Measurements from ENCODE around the gene SUMF1.

Gene SUMF1

DNA sequence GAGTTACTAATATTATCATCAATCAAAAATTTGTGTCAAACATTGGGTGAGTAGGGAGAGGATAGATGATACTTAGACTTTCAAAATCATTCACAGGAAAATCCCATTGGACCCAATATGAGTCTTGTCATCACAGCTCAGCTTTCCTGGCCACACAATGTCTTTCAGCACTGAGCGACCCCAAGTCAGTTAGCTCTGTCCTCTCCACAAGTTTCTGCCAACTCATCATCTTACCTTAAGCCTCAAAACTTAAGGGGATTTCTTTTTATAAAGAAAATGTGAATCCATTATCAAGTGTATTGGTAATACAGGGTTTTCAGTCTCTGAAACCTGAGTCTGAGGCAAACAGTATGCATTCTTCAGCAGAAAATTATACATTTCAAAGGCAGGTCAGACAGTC is 55.8 kb downstream of the SUMF1 start:
- DNase-seq = no peak

DNA sequence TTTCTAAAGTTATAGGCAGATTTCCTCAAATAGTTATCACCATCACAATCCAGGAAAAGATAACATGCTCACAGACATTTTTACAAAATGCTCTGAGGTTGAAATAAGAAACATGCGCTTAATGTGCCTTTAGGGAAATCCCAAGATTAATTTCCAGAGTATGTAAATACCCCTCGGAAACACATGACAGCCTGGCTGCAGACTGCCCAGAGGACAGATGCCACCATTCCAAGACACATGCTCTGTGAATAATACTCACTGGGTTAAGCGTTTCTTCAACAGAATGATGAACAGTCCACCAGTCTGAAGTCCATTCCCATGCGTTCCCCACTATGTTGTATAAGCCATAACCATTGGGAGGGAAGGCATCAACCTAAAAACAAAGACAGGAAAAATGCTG is 56.5 kb downstream of the SUMF1 start:
- no peak for DNase-seq

DNA sequence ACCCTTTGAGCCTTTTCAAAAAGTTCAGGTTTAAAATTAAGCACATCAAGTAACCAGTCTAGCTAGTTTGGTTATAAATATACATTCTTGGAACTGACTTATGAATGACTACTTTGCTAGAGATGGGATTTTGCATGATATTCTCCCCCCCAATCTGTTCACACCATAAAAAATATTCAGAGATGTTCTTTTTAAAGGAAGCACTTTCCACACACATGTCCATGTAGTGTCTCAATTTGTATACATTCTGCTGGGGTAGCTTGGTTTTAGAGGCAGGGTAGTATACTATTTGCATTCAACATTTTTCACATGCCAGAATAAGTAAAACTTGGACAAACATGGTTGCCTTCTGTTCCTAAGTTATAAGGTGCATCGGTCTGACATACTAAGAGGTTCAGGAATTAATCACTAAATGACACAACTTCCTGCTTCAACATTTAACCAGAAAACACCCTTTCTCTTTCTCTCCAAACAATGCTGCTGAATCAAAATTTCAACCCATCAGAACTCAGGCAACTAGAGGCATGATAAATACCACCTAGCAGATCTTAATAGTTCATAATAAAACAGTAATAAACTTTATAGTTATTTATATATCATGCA is 57.0 kb downstream of the SUMF1 start:
- no peak for DNase-seq

DNA sequence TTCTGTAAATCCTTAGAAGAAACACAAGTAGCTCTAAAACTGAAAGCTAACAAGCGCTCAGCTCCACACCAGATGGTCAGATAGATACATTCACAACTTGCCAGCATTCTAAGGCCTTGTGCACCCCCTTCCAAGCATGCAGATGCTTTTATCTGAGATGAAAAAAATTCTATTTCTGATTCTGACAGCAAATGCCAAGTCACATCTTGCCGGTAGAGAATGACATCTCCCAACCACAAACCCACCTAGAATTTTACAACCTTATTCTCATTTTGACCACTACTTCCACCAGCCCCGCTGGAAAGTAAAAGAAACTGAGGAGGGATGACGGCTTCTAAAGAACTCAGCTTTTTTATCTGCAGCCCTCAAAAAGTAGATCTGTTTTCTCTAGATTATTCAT is 57.7 kb downstream of the SUMF1 start:
- no peak for DNase-seq

DNA sequence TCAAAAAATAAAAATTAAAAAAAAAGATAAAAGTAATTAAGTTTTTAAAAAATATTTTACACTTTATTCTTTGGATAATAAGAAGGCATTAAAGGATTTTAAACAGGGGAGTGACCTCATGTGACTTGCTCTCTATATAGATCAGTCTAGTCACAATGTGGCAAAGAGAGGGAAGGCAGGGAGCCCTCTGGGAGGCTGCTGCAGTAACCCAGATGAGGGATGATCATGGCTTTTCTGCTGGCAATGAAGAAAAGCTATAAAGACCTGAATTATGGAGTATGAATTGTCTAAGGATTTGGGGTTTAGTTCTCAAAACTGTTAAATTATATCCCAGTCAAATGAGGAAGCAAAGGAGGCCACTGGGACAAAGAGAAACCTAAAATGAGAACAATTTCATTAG is 58.1 kb downstream of the SUMF1 start:
- no peak for DNase-seq

DNA sequence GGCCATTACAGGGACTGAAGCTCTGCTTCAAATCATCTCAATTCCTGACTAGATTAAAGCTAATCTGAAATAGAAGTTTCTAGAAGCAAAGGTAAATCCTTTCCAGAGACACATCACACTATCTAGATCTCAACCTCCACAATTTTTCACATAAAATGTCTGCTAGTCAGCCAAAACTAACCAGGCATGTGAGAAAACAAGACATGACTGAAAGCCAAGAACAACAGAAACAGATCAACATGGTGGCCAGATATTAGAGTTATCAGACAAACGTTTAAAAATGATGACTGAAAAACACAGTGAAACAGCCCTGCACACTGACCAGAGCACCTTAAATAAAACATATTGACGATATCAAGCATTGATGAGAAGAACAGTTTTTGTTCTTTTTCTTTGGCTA is 59.1 kb downstream of the SUMF1 start:
- DNase-seq = no peak

DNA sequence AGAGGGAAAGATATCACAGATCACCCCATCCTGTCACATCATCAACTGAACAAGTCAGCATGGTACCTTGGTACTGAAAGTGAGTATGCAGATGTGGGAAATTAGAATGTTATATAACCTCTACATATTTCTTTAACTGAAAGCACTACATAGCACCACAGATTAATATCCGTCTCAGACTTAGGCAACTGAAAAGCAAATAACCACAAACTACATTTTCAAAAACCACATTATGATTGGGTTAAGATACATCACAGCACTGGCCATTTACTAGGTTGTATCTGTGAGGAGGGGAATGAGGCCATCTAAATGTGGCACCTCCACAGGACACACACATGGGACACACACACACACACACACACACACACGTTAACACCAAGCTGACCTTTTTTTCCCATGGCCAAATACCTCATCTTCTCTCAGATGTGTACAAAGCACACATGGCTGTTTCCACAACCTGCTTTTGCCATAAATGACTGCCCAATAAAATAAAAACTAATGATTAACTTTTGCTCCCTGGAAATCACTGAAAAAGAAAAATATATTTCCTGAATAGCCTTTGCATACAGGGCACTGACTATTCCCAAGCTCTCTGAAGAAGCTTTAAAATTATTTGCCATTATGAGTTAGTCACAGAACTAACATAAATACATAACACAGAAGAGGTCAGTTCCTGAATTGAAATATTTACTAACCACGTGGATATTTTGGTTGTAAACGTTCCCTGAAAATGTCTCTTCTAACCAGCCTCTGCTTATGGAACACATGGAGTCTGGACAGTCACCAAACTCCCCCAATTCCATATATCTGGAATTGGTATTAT is 60.1 kb downstream of the SUMF1 start:
- DNase-seq = no peak

DNA sequence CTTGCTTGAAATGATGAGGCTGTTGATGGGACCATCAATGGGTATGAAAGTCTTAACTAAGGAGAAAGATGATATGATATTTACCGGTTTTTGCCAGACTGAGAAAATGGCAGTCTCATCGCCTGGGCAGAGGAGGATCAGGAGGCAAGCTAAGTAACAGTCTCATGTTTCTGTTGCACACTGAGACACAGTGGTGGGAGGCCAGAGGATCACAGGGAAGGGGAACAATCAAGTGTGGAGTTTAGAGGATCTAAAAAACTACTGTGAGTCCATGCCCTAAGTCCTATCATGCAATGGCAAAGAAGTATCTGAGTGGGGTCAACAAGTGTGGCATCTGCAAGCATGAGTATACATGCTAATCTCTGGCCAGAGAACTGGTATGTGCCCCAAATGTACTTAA is 62.2 kb downstream of the SUMF1 start:
- no peak for DNase-seq

DNA sequence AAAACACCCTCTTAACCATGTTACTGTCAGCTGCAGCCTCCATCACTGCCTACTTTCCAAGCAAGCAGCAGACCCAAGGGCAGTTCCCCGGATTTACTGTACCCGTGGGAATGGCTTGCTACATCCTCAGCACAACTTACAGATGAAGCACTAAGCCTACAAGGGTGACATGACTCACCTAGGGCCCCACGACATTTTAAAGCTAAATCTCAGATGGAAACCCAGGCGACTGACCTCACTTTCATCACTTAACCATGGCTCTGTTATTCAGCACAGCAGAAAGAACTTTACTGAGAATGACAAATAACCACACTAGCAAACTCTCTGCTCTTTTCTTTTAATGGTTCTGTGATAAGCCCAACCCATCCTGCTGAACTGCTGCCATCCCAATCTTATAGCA is 65.6 kb downstream of the SUMF1 start:
- no peak for DNase-seq

DNA sequence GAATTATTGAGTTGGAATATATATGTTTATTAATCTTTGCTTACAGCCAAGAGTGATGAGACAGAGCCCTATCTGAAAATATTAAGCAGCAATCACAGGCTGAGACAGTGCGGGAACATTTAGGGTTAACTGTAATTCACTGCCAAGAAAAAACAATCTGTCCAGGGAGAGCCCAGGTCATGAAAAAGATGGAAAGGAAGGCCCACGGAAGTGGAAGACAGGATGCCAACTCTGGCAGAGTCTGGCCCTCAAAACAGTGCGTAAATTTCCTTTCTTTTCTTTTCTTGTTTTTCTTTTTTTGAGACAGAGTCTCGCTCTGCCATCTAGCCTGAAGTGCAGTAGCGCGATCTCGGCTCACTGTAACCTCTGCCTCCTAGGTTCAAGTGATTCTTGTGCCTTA is 67.6 kb downstream of the SUMF1 start:
- DNase-seq = no peak

DNA sequence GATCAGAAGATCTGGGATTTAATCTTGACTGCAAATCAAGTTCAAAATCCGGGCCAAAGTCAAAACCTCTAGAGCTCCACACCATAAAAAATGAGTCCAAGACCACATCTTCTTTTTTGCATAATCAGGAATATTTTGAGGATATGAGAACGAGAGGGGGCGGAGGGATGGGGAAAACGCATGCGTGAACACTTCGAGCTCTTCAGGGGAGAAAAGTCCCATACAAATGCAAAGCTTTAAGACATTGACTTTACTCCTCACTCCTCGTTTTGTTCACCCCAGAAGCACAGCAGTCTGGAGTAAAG is 68.2 kb downstream of the SUMF1 start:
- no peak for DNase-seq

DNA sequence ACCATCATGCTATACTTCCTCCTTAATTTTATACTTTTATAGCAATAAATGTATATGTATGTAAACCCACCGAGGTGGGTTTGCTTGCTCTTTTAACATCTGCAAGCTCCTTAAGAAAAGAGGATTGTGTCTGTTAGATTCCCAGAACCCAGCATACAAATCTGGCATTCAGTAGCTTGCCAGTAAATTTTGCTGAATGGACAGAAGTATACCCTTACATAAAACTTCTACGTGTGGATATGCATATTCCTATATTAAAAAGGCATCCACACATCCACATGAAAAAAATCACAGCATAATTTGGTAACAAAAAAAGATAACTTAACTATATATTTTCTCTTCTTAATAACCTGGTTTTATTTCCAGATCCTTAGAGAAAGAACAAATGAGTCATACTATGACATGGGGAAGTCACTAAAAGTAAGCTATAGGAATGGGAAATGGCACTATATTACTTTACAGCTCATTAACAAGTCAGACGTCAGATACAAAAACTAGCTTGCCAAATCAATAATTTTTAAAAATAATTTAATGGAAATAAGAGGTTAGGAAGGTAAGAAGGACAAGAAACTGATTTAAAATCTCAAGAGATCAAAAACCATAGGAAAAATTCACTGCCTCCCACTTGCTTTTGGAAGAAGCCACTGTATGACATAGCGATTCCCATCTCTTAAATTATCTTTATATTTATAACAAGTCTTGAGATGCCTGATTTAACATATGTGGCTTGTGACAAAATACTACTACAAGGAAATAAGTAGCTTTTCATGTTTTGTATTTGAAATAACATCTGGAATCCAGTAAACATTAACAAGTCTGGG is 68.7 kb downstream of the SUMF1 start:
- no peak for DNase-seq

DNA sequence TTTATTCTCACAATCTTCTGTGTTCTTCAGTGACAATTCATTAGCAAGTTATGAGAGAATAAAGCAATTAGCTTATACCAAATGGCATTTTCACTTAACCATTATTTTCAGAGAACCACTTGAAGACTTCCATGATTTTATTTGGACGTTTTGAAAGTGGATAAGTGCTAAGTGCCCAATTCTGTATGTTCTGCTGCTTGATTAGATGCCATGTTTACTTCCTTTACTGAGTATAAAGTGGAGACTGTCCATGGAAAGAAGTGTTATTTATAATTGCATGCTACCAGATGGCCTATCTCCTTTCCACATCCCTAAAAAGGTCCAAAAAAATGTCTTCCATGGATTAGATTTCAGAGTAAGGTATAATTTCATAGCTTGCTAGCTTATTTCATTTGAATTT is 69.6 kb downstream of the SUMF1 start:
- no peak for DNase-seq

DNA sequence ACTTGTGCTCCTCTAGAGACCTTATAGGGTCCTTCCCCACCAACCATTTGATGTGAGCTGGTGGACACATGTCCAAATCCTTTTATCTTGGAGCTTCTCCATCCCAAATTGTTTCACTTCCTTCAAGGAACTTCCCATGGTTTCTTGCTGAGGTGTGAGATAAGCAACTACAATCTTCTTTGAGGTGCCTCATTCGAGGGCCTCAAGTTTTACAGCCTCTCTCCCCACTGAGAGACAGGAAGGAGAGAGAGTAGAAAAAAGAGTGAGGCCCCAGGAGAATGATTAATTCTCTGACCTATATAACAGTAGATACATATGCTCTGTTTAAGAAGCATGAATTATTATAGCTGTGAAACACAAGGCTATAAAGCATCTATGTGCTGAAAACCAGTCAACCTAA is 70.5 kb downstream of the SUMF1 start:
- no peak for DNase-seq

DNA sequence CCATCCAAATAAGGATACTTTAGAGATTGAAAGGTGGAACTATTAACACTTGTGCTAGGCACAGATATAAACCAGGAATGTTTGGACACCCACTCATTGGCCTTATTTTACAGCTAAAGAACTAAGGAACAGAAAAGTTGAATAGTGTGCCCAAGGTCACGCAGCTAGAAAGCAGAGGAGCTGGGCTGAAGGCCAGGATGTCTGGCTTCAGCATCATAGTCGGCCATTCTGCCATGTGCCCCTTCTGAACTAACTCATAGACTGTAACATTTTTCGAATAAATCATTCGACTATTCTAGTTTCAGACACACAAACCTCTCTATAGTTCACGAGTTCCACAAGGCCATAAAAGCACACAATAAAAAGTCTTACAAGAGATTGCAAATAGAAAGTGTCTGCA is 71.1 kb downstream of the SUMF1 start:
- DNase-seq = no peak

DNA sequence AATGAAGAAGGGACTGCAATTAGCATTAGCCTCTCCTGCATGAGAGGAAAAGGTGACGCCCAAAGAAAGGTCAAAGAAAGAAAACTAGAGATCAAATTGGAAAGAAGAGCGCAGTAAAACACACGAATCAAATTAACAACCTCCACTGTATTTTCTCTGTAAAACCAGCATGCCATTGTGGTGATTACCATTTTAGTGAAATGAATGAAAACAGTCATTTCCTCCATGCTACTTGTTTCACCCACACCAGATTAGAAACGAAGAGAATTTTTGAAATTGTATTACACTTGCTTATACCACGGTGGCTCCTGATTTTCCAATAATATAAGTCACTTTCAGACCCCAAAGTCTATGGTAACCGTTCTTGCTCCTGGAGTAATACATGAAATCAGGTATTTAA is 71.6 kb downstream of the SUMF1 start:
- no peak for DNase-seq

DNA sequence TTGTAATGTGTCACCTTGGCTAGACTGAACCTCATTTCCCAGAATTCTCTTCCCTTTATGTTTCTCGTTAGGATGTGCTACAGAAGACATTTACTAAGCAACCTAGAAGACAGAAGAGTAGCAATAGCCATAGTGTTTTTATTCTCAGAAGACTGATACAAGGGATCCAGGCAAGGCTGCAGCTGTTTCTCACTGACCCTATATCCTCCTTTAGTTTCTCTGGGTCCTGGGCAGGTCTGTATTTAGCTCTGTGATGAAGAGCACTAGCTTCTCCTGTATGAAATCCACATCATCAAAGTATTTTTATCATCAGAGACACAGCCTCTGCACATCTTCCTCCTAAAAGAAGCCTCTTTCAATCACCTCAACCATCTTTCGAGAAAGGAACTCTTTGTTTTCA is 72.5 kb downstream of the SUMF1 start:
- no peak for DNase-seq

DNA sequence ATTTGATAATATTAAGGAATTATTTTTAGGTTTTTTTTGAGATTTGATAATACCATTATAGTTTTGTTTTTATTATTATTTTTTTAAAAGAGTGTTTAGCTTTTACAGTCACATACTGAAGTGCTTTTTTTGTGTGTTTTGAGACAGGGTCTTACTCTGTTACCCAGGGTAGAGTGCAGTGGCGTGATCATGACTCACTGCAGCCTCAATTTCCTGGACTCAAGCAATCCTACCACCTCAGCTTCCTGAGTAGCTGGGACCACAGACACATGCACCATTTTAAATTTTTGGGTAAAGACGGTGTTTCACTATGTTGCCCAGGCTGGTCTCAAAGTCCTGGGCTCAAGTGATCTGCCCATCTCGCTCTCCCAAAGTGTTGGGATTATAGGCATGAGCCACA is 73.0 kb downstream of the SUMF1 start:
- no peak for DNase-seq

DNA sequence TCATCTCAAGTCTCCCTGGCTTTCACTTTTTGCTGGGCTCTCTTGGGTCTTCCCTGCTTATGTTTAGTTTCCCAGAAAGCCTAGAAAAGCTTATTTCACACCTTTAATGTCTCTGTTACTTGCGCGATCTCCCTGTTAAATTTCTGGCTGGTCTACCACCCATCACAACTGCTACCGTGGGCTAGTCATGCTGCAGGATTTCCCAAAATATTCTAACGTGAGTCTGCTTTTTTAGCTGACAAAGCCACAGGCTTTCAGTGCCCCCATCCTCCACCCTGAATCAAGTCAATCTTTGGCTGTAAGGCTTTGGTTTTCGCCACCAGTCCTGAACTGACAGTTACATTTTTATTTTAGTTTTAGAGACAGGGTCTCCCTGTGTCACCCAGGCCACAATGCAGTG is 74.1 kb downstream of the SUMF1 start:
- no peak for DNase-seq

DNA sequence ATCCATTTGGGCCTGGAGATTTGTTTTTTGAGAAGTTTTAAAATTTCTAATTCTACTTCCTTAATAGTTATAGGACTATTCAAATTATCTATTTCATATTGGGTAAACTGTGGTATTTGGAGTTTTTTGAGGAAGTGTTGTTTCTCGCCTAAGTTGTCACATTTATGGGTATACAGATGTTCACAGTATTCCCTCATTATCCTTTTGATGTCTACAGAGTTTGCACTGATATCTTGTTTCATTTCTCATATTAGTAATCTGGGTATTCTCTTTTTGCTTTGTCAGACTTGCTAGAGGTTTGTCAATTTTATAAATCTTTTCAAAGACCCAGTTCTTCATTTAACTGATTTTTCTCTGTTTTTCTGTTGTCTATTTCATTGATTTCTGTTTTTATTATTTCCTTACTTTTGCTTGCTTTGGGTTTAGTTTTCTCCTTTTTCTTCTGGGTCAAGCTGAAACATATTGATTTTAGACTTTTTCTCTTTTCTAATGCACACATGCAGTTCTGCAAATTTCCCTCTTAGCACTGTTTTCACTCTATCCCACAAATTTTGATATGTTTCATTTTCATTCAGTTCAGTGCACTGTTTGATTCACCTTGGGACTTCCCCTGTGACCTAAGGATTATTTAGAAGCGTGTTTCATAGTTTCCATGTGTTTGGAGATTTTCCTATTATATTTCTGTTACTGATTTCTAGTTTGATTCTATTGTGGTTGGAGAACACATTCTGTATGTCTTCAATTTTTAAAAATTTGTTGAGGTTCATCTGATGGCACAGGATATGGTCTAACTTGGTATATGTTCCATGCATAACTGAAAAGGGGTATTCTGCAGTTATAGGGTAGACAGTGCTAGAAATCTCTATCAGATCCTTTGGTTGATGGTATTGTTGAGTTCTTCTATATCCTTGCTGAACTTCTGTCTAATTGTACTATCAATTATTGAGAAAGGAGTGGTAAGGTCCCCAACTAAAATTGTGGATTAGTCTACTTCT is 79.6 kb downstream of the SUMF1 start:
- DNase-seq = no peak

DNA sequence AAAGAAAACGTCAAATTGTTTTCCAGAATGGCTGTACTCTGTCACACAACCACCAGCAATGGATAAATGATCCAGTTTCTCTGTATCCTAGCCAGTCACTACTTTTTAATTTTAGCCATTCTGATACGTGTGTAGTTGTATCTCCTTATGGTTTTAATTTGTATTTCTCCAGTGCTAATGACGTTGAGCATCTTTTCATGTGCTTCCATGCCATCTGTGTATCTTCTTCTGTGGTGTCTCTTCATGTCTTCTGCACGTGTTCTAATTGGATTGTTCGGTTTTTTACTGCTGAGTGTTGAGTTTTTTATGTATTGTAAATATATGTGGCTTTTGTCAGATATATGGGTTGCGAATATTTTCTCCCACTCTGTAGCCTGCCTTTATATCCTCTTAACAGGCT is 81.9 kb downstream of the SUMF1 start:
- DNase-seq = no peak

DNA sequence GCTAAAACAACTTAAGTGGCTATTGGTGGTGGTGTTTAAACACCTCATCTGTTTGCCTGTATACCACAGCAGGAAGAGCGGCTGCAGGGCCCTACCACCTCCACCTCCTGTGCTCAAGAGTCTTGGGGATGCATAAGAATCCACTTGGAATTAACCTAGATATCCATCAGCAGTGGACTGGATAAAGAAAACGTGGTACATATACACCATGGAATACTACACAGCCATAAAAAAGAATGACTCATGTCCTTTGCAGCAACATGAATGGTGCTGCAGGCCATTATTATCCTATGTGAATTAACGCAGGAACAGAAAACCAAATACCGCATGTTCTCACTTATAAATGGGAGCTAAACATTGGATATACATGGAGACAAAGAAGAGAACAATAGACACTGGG is 87.1 kb downstream of the SUMF1 start:
- DNase-seq = no peak

DNA sequence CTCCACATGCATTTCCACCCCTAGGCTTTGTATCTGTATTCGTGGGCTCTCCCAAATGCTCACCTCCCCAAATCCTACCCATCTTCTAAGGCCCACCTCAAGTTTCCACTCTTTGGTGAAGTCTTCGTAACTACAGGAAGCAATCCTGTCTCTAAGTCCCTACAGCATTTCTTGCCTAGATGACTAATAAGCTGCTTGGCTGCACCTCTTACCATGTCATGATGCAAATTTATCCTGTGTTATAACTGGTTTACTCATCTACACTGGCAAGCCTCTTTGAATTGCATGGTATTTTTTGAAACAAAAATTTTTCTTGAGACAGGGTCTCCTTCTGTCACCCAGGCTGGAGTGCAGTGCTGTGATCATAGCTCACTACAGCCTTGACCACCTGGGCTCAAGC is 90.6 kb downstream of the SUMF1 start:
- no peak for DNase-seq

Data from activated CD4-positive, alpha-beta T cell treated with anti-CD3 and anti-CD28 coated beads, Interleukin-2, amount 50 U/mL, for 1 hour (primary cell).